Measurements from ENCODE around the gene TTF1. TPM values are rescaled to one million over a fixed set of nuclear protein-coding genes. Genes with fewer than 3 reads are reported as not detected.

Gene TTF1
- total and polyA plus RNA-seq, 10 donors, result 12.1 to 24.2 (median 16.2) TPM

DNA sequence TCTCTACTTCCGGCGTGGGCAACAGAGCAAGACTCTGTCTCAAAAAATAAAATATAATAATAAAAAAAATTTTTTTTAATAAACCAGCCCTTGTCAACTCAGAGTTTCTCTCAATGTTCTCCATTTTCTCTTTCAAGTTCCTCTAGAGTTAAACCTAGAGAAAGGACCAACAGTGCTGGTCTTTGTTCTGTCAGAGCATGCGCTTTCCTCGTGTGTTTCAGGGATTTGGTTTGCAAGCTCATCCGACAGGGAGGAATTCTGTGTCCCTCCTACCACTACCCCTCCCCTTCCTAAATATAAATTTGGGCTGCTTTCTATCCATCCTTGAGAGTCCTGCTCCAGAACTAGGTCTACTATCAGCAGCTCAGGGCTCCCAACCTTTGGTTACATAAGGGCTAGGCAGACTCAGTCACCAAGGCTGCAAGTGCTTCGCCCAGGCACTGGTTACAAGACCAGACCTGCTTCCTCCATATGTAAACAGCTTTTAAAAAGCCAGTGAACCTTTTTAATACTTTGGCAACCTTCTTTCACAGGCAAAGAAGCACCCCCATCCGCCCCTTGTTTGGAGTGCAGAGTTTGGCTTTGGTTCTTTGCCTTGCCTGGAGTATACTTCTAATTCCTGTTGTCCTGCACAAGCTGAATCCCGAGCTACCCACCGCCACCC lies 65.3 kb downstream of the TTF1 start:
- H3K27ac ChIP-seq, result no peak overlapping the region
- no peak for DNase-seq
- 86 to 96% (median 94%) methylated on average over 9 of the region's 9 CpGs for WGBS, 5 donors
- peaks cover 0 to 100% (median 95%) of the 10 kb centered on the region in 6 donors for H3K36me3 ChIP-seq
- H3K27me3 ChIP-seq (replicated peaks in 1 of 7), result no peaks in the 10 kb centered on the region
- TF ChIP-seq POLR2AphosphoS5 (IDR thresholded peaks at IDR 0.05) (no peak), POLR2A (IDR thresholded peaks at IDR 0.05) (no peak)
- TF ChIP-seq, protein P1, sequence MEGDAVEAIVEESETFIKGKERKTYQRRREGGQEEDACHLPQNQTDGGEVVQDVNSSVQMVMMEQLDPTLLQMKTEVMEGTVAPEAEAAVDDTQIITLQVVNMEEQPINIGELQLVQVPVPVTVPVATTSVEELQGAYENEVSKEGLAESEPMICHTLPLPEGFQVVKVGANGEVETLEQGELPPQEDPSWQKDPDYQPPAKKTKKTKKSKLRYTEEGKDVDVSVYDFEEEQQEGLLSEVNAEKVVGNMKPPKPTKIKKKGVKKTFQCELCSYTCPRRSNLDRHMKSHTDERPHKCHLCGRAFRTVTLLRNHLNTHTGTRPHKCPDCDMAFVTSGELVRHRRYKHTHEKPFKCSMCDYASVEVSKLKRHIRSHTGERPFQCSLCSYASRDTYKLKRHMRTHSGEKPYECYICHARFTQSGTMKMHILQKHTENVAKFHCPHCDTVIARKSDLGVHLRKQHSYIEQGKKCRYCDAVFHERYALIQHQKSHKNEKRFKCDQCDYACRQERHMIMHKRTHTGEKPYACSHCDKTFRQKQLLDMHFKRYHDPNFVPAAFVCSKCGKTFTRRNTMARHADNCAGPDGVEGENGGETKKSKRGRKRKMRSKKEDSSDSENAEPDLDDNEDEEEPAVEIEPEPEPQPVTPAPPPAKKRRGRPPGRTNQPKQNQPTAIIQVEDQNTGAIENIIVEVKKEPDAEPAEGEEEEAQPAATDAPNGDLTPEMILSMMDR (IDR thresholded peaks at IDR 0.05 in 8 of 11, conservative IDR thresholded peaks at IDR 0.05 in 3 of 11), result no peak
- peaks cover 0 to 36% (median 5%) of the 10 kb centered on the region in 6 donors for H3K4me1 ChIP-seq
- no peak overlapping the region for H3K4me3 ChIP-seq
- H3K9me3 ChIP-seq, result no peaks in the 10 kb centered on the region
- intact Hi-C loops (cut with DNase I; ENCODE audit: low total_unique reads), result no loop called here

DNA sequence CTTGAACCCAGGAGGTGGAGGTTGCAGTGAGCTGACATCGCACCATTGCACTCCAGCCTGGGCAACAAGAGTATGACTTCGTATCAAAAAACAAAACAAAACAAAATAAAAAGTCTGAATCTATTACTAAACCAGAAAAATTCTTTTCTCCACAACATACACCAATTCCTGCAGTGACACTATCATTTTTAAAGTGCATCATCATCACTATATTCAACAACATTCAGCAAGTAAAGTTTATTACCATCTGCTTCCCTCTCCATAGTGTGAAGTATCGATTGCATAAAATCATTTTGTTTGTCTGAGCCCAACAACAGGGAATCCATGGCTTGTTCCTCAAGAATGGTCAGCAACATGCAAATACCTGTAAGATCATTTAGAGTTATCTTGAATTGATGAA lies 72.3 kb downstream of the TTF1 start:
- 95 to 98% (median 97%) methylated on average over 3 of the region's 3 CpGs for WGBS, 5 donors
- Histone ChIP-seq H3K27ac (no peak overlapping the region), H3K36me3 (peaks cover 11 to 100% (median 90%) of the 10 kb centered on the region in 6 donors), H3K9me3 (no peaks in the 10 kb centered on the region), H3K4me3 (no peak overlapping the region), H3K4me1 (peaks cover 0 to 6% (median 0%) of the 10 kb centered on the region in 6 donors), H3K27me3 (replicated peaks in 1 of 7) (no peaks in the 10 kb centered on the region)
- no peak for DNase-seq
- intact Hi-C loops (cut with DNase I; ENCODE audit: low total_unique reads), result loop anchor here (10.0 kb wide), 1 partner anchor 50 kb away; no protein-coding TSS in a partner anchor
- TF ChIP-seq, protein P1 (IDR thresholded peaks at IDR 0.05 in 8 of 11, conservative IDR thresholded peaks at IDR 0.05 in 3 of 11), result no peak
- no peak for TF ChIP-seq POLR2AphosphoS5 (IDR thresholded peaks at IDR 0.05)

DNA sequence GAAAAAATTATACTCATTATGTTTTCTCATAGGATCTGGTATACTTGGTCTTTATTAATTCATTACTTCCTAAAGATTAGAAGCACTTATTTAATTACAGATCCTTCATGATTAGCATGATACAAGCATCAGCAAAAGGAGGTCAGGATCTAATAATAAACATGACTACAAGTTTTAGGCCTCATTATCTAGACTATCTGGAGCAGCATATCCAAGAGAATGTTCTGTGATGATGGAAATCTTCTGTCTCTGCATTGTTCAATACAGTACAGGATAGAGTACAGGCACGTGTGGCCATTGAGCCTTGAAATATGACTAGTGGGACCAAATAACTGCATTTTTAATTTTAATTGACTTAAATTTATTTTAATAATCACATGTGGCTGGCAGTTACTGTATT lies 73.1 kb downstream of the TTF1 start:
- Histone ChIP-seq H3K36me3 (peaks cover 11 to 100% (median 91%) of the 10 kb centered on the region in 6 donors), H3K9me3 (no peaks in the 10 kb centered on the region), H3K27me3 (replicated peaks in 1 of 7) (no peaks in the 10 kb centered on the region), H3K27ac (no peak overlapping the region), H3K4me1 (peaks cover 0 to 6% (median 0%) of the 10 kb centered on the region in 6 donors), H3K4me3 (no peak overlapping the region)
- intact Hi-C loops (cut with DNase I; ENCODE audit: low total_unique reads), result loop anchor here (10.0 kb wide), 1 partner anchor 49 kb away; no protein-coding TSS in a partner anchor
- no peak for DNase-seq
- TF ChIP-seq, protein P1 (IDR thresholded peaks at IDR 0.05 in 8 of 11, conservative IDR thresholded peaks at IDR 0.05 in 3 of 11), result no peak
- TF ChIP-seq POLR2A (IDR thresholded peaks at IDR 0.05), result no peak
- no peak for TF ChIP-seq POLR2AphosphoS5 (IDR thresholded peaks at IDR 0.05)
- 77 to 97% (median 81%) methylated on average over 1 of the region's 1 CpG for WGBS, 5 donors

DNA sequence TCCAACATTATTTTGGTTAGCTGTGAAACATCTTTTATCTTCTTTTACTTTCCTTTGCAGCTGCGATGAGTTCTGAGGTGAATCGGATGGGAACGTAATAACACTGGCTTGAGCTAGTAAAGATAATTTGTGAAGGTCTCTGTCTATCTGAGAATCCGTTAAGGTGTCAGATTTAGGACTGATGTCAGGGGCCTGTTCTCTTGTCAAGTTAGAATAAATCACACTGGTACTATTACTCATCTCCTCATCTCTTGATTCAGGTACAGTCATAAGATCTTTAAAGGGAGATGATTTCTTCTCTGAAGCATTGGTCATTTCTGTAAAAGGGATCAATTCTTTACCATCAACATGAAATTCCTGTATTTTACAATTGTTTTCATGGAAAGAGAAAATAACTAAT lies 78.1 kb downstream of the TTF1 start:
- intact Hi-C loops (cut with DNase I; ENCODE audit: low total_unique reads), result no loop called here
- Histone ChIP-seq H3K9me3 (no peaks in the 10 kb centered on the region), H3K4me3 (no peak overlapping the region), H3K27me3 (replicated peaks in 1 of 7) (no peaks in the 10 kb centered on the region), H3K36me3 (peaks cover 11 to 100% (median 67%) of the 10 kb centered on the region in 6 donors), H3K4me1 (peaks cover 0 to 26% (median 15%) of the 10 kb centered on the region in 6 donors), H3K27ac (no peak overlapping the region)
- WGBS, 5 donors, result 97 to 99% (median 98%) methylated on average over 4 of the region's 4 CpGs
- no peak for DNase-seq
- TF ChIP-seq POLR2A (IDR thresholded peaks at IDR 0.05), result no peak
- TF ChIP-seq POLR2AphosphoS5 (IDR thresholded peaks at IDR 0.05), result no peak
- TF ChIP-seq, protein P1 (IDR thresholded peaks at IDR 0.05 in 8 of 11, conservative IDR thresholded peaks at IDR 0.05 in 3 of 11), result no peak

Data from spleen (tissue), 11 donors.